GM18951 (cell line): ENCODE results near the gene JPH2.

Source experiments
- POLR2A ChIP-seq: IDR thresholded peaks from 4 replicates; pipeline ENCODE4 v1.6.1; 2011; ENCODE audit warnings: mild to moderate bottlenecking; ENCODE audit not compliant: insufficient read length, insufficient read depth; ENCODE audit errors: extremely low read depth
- in situ Hi-C: fragments of 300-500 bp; cut with MboI; formaldehyde crosslinking; loops from one replicate; pipeline ENCODE4 v1.12.0; 2022; ENCODE audit warnings: low sequenced_read_pairs, mixed read lengths, inconsistent platforms; ENCODE audit not compliant: unreplicated experiment

JPH2 gene

DNA sequence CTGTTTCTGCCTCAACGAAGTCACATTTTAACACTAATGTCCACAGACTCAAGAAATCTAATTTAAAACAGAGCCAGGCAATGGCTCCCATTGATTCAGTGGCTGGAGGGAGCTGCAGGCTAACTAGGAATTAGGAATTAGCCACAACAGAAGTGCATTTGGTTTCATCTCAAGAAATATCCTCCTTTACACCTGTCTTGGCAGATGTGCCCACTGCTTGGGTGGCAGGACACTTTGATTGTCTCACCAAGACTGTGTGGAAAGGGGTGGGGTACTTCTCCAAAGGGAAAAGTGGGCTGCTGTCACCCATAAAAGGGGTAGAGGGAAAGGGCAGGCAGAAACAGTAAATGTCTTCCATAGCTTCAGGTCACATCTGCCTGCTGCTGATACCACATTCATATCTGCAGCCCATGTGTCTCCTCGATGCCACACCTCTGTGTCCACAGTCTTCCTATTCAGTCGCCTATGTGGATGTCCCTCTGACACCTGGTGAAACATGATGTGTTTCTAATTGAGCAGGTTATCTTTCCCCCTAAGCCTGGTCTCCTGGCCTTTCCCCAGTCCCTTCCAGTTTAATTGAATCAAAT is 34.5 kb upstream of the JPH2 start:
- in situ Hi-C loops, result no loop called here
- TF ChIP-seq POLR2A, result no peak

DNA sequence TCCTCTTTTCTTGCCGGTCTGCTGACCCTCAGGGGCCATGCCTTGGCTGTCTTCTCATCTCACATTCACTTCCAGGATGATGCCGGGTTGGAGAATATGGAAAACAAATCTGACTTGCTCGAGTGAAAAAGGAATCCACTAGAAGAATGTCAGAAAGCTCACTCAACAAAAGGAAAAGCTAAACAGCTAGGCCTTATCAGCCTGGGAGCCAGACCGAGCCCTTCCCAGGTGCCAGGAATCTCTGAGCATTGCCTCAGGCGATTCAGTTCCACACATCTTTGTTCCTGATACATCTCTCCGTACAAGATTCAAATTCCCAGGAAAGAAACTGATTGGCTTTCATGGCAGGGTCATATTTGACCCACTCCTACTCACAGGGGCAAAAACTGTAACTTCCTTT is 32.8 kb upstream of the JPH2 start:
- no peak for TF ChIP-seq POLR2A
- in situ Hi-C loops, result loop anchor here (5.0 kb wide), 1 partner anchor 93 kb away; the partner anchor contains the start of gene FITM2

DNA sequence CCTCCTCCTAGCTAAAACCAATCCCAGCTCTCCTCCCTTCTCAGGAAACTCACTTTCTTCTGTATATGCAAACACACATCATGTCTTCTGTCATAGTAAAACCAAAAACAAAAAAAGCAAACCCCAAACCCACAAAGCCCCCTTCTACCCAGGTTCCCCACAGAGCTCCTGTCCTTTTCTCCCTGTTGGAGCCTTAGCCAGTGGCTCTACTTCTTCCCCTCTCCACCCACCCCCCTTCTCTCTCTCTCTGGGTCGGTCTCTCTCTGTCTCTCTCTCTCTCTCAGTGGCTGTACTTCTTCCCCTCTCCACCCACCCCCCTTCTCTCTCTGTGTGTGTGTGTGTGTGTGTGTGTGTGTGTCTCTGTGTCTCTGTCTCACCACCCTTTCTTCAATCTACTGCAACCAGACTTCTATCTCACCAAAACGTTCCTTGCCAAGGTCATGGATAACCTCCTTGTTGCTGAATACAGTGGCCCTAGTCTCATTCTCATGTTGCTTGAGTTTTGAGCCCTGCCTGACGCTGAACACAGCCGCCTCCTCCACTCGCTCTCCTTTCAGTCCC is 32.3 kb upstream of the JPH2 start:
- no peak for TF ChIP-seq POLR2A
- in situ Hi-C loops, result loop anchor here (5.0 kb wide), 1 partner anchor 93 kb away; the partner anchor contains the start of gene FITM2

DNA sequence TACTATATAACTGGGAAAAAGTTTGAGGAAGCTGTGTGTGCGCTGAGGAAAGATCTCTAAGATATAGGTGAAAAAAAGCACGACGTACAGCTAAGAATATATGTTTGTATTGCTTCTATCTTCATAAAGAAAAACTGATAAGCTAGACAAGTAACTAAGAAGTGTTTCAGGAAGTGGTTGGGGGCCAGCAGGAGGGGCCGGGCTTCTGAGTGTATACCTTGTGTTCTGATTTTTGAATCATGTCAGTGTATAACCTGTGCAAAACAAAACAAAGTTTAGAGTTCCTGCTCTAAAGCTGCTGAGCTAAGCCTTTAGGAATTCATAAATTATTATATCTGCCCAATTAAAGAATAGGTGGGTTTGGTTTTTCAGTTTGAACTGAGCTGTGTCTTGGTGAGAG is 31.5 kb upstream of the JPH2 start:
- in situ Hi-C loops, result loop anchor here (5.0 kb wide), 1 partner anchor 94 kb away; the partner anchor contains the start of gene FITM2

DNA sequence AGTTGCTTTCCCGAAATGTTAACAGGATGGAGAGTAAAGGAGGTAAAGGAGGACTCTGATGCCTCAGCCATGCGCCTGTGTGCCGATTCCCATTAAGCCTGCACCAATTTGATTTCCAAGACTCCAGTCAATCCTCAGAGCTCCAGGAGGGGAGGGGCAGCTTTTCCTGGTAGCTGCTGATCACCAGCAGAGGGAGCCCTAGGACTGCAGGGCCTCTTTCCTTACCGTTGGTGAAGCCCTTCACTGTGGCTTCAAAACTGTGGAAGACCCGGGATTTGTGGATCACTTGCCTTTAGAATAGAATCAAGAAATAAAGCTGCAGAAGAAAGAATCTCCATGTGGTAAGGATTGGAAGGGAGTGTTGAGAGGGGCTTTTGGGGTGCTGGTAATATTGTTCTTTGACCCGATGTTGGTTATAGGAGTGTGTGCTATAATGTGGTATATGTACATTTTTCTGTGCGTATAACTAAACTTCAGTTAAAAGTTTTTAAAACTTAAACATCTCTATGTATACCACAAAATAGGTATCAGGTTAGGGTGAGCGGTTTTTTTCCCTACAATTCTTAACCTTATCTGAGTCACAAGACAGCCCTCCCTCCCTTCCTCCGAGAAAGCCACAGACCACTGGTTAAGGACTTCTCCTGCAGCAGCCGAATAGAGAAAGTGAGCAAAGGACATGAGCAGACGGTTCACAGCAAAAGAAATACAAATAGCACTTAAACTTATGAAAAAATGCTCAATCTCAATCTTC is 30.5 kb upstream of the JPH2 start:
- in situ Hi-C loops, result loop anchor here (5.0 kb wide), 1 partner anchor 95 kb away; the partner anchor contains the start of gene FITM2
- TF ChIP-seq POLR2A, result no peak

More for the DNA sequence above, 31.5 kb upstream of the JPH2 start:
- no peak for TF ChIP-seq POLR2A

DNA sequence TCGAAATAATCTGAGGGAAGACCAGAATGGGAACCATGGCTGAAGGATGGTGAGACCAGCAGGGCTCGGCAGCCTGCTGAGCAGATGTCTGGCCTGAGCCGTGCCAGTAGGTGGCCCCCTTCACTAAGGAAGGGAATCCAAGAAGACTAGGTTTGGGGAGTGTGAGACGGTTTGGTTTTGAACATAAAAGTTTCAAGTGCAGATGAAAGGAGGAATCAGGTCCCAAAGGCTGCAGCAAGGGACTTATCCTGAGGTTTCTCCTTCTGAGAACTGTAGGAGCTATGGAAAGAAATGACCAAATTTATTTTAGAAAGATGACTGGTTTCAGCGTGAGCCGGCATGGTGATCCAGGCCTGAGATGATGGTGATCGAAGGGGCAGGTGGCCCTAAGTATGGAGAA is 28.1 kb upstream of the JPH2 start:
- TF ChIP-seq POLR2A, result no peak
- in situ Hi-C loops, result loop anchor here (5.0 kb wide), 1 partner anchor 97 kb away; the partner anchor contains the start of gene FITM2

DNA sequence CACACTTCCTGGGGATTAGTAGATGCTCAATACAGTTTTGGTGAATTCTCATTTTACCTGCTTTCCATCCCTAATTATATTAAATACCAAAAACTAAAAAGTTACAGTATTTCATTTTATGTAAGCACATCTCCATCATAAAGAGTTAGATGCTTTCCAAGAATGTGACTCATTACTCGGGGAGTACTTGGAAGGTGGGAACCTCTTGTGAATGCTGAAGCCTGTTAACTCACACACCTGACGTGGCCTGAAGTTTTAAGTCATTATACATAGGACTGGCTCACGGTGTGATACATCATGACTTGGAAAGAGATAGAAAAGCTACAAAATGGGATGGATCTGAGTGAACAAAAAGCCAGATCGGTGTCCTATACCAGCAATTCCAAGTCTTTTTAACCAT is 25.8 kb upstream of the JPH2 start:
- TF ChIP-seq POLR2A, result no peak
- in situ Hi-C loops, result no loop called here

DNA sequence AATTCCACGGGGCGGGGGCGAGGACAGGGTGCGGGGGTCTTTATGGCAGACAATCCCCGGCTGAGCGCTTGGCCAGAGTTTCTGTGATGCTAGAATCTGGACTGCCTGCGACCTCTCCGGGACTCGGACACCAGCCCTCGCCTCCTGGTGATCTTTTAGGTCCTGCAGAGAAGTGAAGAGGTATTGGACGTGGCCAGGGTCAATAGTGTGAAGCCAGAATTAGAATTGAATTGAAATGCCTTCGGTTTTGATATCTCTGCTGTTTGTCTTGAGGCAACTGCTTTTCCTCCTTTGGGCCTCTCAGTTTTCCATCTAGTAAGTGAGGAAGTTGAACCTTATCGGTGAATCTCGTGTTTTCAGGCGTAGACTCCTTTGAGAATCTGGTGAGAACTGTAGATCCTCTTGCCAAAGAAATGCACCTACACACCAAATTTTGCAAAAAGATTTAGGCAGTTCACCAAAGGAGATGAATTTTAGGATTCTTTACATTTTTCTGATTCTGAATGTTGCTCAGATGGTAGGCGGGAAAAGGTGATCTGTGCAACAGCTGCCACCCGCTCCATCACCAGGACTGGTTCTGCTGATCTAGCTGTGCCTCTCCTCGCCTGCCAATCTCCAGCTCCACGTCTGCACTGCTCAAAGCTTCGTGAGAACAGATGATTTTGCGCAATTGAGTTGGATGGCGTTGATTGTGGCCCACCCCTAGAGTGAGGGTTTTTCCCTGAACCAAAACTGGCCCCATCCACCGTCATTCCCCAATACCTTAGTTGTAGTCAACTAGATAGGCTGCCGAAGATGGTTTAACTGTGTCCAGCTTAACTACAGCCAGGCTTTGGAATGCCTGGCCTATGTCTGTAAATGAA is 24.4 kb upstream of the JPH2 start:
- in situ Hi-C loops, result no loop called here
- no peak for TF ChIP-seq POLR2A

DNA sequence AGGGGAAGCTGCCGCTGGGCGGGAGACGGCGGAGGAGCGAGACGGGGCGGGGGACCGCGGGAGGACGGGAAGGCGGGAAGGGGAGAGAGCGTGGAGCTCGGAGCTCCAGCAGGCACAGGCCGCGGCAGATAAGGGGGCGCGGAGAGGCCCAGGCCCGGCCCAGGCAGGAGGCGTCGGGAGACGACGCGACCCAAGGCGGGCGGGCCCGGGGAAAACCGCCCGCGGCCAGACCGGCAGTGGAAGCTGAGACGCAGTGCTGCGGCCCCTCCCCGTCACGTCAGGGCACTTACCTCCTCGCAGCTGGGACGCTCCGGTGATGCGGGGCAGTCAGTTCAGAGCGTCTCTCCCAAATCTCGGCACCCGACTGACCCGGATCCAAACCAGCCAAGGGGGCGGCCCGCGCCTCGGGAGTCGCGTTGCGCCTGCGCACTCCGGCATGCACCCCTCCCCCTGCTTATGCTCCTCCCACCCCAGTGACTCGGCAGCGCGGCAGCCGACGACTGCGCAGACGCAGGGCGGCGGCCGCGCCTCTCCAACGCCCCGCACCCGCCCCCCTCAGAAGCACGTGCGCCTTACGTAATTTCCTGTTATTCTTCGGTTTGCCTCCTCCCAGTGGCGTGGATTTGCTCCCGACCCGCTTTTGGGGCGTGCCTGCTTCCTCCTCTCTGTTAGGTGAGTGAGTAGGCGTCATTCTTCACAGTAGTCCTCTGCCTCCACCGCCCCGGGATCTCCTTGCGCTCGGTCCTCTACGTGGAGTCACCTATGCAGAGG is 23.6 kb upstream of the JPH2 start, which contains the start of gene OSER1:
Gene OSER1 (minus strand): TSS at position 366 of the 771 bp plus-strand sequence. CDS start 3,814 bp downstream, outside the sequence.
- in situ Hi-C loops, result no loop called here

DNA sequence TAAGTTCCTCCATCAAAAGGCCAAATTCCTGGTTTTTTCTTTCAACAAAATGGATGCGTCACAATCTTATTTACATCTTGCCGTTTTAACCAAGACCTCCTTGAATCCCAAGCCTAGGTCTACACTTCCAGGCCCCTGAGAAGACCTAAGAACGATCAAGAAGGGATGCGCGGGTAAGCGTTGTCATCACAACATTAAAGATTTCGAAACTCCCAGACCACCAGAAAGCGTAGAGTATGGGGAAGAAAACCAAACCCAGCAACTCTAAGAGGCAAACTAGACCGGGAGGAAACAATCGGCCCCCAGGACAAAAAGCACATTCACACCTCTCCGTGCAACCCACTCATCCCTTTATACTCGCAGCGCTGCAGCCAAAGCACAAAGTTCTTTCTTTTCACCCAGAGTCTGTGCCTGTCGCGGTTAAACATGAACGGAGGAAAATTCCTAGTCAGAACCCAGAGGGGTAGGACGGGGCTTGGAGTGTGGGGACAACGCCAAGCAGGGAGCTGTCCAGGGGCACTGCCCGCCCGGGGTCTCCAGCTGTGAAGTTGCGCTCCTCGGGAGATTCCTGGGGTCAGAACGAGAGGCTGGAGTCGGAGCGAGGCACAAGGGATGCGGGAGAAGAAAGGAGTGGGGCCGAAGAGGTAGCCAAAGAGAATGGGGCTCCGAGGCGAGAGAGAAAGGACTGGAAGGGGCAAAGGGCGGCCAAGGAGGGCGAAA is 22.9 kb upstream of the JPH2 start:
- in situ Hi-C loops, result no loop called here
- no peak for TF ChIP-seq POLR2A

More for the DNA sequence above, 23.6 kb upstream of the JPH2 start, which contains the start of gene OSER1:
- TF ChIP-seq POLR2A, result peak; percentile 70

DNA sequence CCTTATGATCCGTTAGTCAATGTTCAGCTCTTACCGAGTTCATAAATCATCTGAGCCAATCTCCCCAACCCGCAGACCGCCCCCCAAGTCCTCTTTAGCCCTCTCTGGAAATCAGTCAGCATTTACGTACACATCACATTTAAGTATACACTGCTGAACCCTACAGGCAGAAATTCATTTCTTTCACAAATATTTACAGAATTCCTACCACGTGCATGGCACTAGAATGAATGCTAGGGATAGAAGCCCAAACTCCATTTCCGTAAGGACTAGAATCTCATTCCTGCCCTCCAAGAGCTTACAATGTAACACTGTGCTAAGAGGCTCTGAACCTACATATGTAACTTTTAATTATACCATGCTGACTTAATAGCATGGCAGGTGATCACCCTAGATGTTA is 21.8 kb upstream of the JPH2 start:
- TF ChIP-seq POLR2A, result no peak
- in situ Hi-C loops, result no loop called here

DNA sequence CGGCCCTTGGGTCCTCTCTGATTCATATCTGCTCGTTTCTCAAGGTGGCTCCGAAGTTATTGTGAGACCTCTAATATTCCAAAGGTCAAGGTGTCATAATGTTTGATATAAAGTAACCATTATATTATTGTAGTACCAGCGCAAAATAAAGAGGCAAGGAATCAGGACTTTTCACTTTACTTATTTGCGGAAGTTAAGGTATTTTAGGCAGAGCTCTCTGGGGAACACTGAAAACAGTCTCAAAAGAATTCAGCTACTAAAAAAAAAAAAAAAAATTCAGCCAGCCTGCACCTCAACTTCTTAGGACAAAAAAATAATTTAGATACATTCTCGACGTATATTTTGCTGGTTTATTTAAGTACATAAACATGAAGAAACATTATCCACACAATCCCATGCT is 21.2 kb upstream of the JPH2 start:
- no peak for TF ChIP-seq POLR2A
- in situ Hi-C loops, result no loop called here
